Endothelial cell of umbilical vein (primary cell): Measurements from ENCODE around the gene TRPM7. TPM values are rescaled to one million over a fixed set of nuclear protein-coding genes. Genes with fewer than 3 reads are reported as not detected.

ENCODE experiments used
- BruUV-seq: library from RNA; stranded (reverse); fragments of 400-500 nt; replicated peaks from 2 replicates; lab custom pipeline; 2021; lab: Mats Ljungman, UMichigan
- CTCF ChIA-PET: fragments of 300-600, 350-600 bp; sonication (Branson Sonifier 250); formaldehyde crosslinking; loops from one replicate; lab custom pipeline; 2021; ENCODE audit warnings: antibody characterized with exemption, inconsistent platforms; lab: Charles Lee
- POLR2A ChIA-PET: fragments of 300-600, 350-600 bp; sonication (Branson Sonifier 250); formaldehyde crosslinking; loops from one replicate; lab custom pipeline; 2021; ENCODE audit warnings: antibody characterized with exemption, inconsistent platforms; lab: Charles Lee
- DNase-seq: peaks from one replicate; pipeline ENCODE4 v3.0.0-alpha.2; 2011; ENCODE audit warnings: low read depth, low spot score
- FAIRE-seq: peaks from 2 replicates; lab custom pipeline; 2011; peaks lifted over from hg19 to GRCh38; lab: Jason Lieb, UNC
- H2AFZ ChIP-seq: 2 replicates; pipeline ENCODE4 v1.6.0; 2012; ENCODE audit warnings: low read depth, low read length, control low read depth, inconsistent platforms
- H3K27ac ChIP-seq: 2 replicates; pipeline ENCODE4 v1.5.1; 2011; ENCODE audit warnings: low read depth, mild to moderate bottlenecking, control low read depth, low read length, moderate library complexity; ENCODE audit not compliant: insufficient read depth
- H3K27me3 ChIP-seq, 2 experiments: 2 replicates each; pipeline versions ENCODE4 v1.6.0 to v1.6.1; 2011; ENCODE audit warnings: low read length in 2 of 2, mixed read lengths in 1 of 2; ENCODE audit not compliant: control insufficient read depth in 2 of 2, insufficient read depth in 2 of 2
- H3K36me3 ChIP-seq, 2 experiments: 2 replicates in 1 of 2; 3 replicates in 1 of 2; pipeline ENCODE4 v1.5.1; 2011; ENCODE audit warnings: low read length in 2 of 2, mild to moderate bottlenecking in 1 of 2, moderate library complexity in 1 of 2; ENCODE audit not compliant: control insufficient read depth in 2 of 2, insufficient read depth in 2 of 2; ENCODE audit errors: extremely low read depth in 1 of 2
- H3K4me1 ChIP-seq: 3 replicates; pipeline ENCODE4 v1.5.1; 2011; ENCODE audit warnings: mild to moderate bottlenecking, low read length; ENCODE audit not compliant: control insufficient read depth, insufficient read depth; ENCODE audit errors: extremely low read depth
- H3K4me2 ChIP-seq: 2 replicates; pipeline ENCODE4 v1.6.1; 2011; ENCODE audit warnings: low read length, control low read depth, mixed read lengths; ENCODE audit not compliant: insufficient read depth
- H3K4me3 ChIP-seq, 3 experiments: fragments of 200-600 bp in 1 of 3; sonication (generic), shearing (Covaris generic) in 1 of 3; replicated peaks in 1 of 3; 2 replicates each; pipeline ENCODE4 v1.5.1; 2011 to 2016; ENCODE audit warnings: control low read depth in 3 of 3, low read length in 3 of 3, mild to moderate bottlenecking in 2 of 3, inconsistent platforms in 1 of 3, low read depth in 1 of 3, moderate library complexity in 1 of 3; ENCODE audit not compliant: insufficient read depth in 1 of 3
- H3K79me2 ChIP-seq: 2 replicates; pipeline ENCODE4 v1.6.0; 2012; ENCODE audit warnings: low read length, inconsistent platforms; ENCODE audit not compliant: control insufficient read depth, insufficient read depth
- H3K9ac ChIP-seq: replicated peaks from 2 replicates; pipeline ENCODE3; 2011; ENCODE audit warnings: low read length, control low read depth; ENCODE audit not compliant: insufficient read depth; ENCODE audit errors: extremely low read depth
- H3K9me1 ChIP-seq: replicated peaks from 3 replicates; pipeline ENCODE4 v1.6.0; 2011; ENCODE audit warnings: mild to moderate bottlenecking, low read length; ENCODE audit not compliant: control insufficient read depth, insufficient read depth; ENCODE audit errors: extremely low read depth
- H3K9me3 ChIP-seq: replicated peaks from 2 replicates; pipeline ENCODE4 v1.5.1; 2012; ENCODE audit warnings: low read length, inconsistent platforms; ENCODE audit not compliant: control insufficient read depth, insufficient read depth
- H4K20me1 ChIP-seq: replicated peaks from 2 replicates; pipeline ENCODE3; 2011; ENCODE audit warnings: mild to moderate bottlenecking, low read length; ENCODE audit not compliant: control insufficient read depth, insufficient read depth; ENCODE audit errors: extremely low read depth
- EZH2 ChIP-seq: IDR thresholded peaks from 2 replicates; pipeline ENCODE4 v1.6.1; 2012; ENCODE audit warnings: borderline replicate concordance, low read depth, mild to moderate bottlenecking, moderate library complexity, low read length, inconsistent platforms; ENCODE audit not compliant: severe bottlenecking
- FOS ChIP-seq: IDR thresholded peaks from 2 replicates; pipeline ENCODE4 v1.6.1; 2011; ENCODE audit warnings: mild to moderate bottlenecking, low read length, moderate library complexity, borderline replicate concordance; ENCODE audit not compliant: insufficient read depth
- GATA2 ChIP-seq: IDR thresholded peaks from 2 replicates; pipeline ENCODE4 v1.7.0; 2011; ENCODE audit warnings: low read depth, mild to moderate bottlenecking, moderate library complexity, mixed read lengths, low read length; ENCODE audit not compliant: insufficient read length, insufficient read depth
- JUN ChIP-seq: IDR thresholded peaks from 2 replicates; pipeline ENCODE4 v1.6.1; 2011; ENCODE audit warnings: borderline replicate concordance, low read depth; ENCODE audit not compliant: insufficient read length, insufficient read depth
- MYC ChIP-seq: IDR thresholded peaks from one replicate; pipeline ENCODE4 v1.6.1; 2011; ENCODE audit warnings: mild to moderate bottlenecking, low read depth, low read length
- POLR2A ChIP-seq: IDR thresholded peaks from 2 replicates; pipeline ENCODE4 v1.6.1; 2012; ENCODE audit warnings: low read depth, mild to moderate bottlenecking, control low read depth, low read length
- POLR2AphosphoS5 ChIP-seq: IDR thresholded peaks from 2 replicates; pipeline ENCODE4 v1.6.1; 2012; ENCODE audit warnings: low read depth, mild to moderate bottlenecking, control low read depth, low read length, moderate library complexity; ENCODE audit not compliant: insufficient read depth
- dilution Hi-C: fragments of 300-500 bp; cut with MboI; formaldehyde crosslinking; loops from one replicate; pipeline ENCODE4 v1.15.0; 2019; ENCODE audit warnings: low sequenced_read_pairs; ENCODE audit not compliant: extremely low pct_ligation_motif_present
- intact Hi-C: fragments of 100-400 bp; cut with micrococcal nuclease; formaldehyde crosslinking; loops from one replicate; pipeline ENCODE4 v1.10.0; 2022
- polyA plus RNA-seq, 4 experiments: library from polyadenylated mRNA; depleted of rRNA in 3 of 4; stranded (reverse) in 3 of 4; unstranded in 1 of 4; fragments of >200 nt; gene quantifications; 2 replicates each; pipeline versions ENCODE4 v1.2.1 to v1.2.3, GENCODE V29; 2011 to 2012; ENCODE audit warnings: missing spikeins in 1 of 4
- total RNA-seq: library from RNA; stranded (reverse); gene quantifications from 2 replicates; pipeline ENCODE4 v1.2.3, GENCODE V29; 2021
- TF ChIP-seq, protein P1 (sequence below): IDR thresholded peaks from 2 replicates; pipeline ENCODE4 v1.6.1; 2011; ENCODE audit not compliant: insufficient read depth, insufficient read length
- TF ChIP-seq, protein P2 (sequence below), 2 donors: IDR thresholded peaks; 1 replicate in 1 of 2; 2 replicates in 1 of 2; pipeline ENCODE4 v1.5.1; 2011; ENCODE audit warnings: low read length in 2 of 2, mild to moderate bottlenecking in 2 of 2, moderate library complexity in 2 of 2, control low read depth in 1 of 2, inconsistent platforms in 1 of 2, low read depth in 1 of 2; ENCODE audit not compliant: insufficient read depth in 1 of 2; ENCODE audit errors: extremely low read depth in 1 of 2

TRPM7 gene
- total and polyA plus RNA-seq, 2 donors (not counting 3 experiments of a cell fraction or from before 2014, with no cell fraction given) = 6.4 to 34.8 TPM

DNA sequence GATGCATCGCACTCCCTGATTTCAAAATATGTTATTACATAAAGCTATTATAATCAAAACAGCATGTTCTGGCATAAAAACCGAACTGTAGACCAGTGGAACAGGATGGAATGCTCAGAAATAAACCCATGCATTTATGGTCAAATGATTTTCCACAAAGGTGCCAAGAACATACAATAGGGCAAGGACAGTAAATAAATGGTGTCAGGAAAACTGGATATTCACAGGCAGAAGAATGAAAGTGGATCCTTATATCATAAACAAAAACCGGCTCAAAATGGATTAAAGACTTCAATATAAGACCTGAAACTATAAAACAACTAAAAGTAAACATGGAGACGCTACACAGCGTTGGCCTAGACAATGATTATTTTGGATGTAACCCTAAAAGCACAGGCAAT, 162.7 kb downstream of the TRPM7 start:
- H3K36me3 ChIP-seq = no peaks in the 10 kb centered on the region
- H3K4me3 ChIP-seq = no peak overlapping the region
- DNase-seq = no peak
- no peaks in the 10 kb centered on the region for H3K9me1 ChIP-seq
- no peaks in the 10 kb centered on the region for H3K4me1 ChIP-seq
- no peak overlapping the region for H3K9ac ChIP-seq
- no peaks in the 10 kb centered on the region for H4K20me1 ChIP-seq
- BruUV-seq = no TSS peak
- H3K4me2 ChIP-seq = no peak overlapping the region
- intact Hi-C loops (no loop called here), dilution Hi-C loops (no loop called here)
- H3K9me3 ChIP-seq = no peaks in the 10 kb centered on the region
- ChIA-PET POLR2A (no interaction called here), CTCF (no interaction called here)
- H3K27me3 ChIP-seq = no peaks in the 10 kb centered on the region
- no peak for TF ChIP-seq POLR2A
- TF ChIP-seq JUN = no peak
- no peak for TF ChIP-seq GATA2
- no peak for TF ChIP-seq EZH2
- TF ChIP-seq FOS = no peak
- no peak for TF ChIP-seq POLR2AphosphoS5
- TF ChIP-seq, protein P1, sequence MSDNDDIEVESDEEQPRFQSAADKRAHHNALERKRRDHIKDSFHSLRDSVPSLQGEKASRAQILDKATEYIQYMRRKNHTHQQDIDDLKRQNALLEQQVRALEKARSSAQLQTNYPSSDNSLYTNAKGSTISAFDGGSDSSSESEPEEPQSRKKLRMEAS = no peak
- TF ChIP-seq, protein P2, sequence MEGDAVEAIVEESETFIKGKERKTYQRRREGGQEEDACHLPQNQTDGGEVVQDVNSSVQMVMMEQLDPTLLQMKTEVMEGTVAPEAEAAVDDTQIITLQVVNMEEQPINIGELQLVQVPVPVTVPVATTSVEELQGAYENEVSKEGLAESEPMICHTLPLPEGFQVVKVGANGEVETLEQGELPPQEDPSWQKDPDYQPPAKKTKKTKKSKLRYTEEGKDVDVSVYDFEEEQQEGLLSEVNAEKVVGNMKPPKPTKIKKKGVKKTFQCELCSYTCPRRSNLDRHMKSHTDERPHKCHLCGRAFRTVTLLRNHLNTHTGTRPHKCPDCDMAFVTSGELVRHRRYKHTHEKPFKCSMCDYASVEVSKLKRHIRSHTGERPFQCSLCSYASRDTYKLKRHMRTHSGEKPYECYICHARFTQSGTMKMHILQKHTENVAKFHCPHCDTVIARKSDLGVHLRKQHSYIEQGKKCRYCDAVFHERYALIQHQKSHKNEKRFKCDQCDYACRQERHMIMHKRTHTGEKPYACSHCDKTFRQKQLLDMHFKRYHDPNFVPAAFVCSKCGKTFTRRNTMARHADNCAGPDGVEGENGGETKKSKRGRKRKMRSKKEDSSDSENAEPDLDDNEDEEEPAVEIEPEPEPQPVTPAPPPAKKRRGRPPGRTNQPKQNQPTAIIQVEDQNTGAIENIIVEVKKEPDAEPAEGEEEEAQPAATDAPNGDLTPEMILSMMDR (IDR thresholded peaks at IDR 0.05; ENCODE audit: extremely low read depth in 1 of 2, insufficient read depth in 1 of 2, low read depth in 1 of 2, low read length in 2 of 2) = no peak
- no peak for TF ChIP-seq MYC
- no peak overlapping the region for H3K27ac ChIP-seq
- H2AFZ ChIP-seq = no peak overlapping the region
- FAIRE-seq = no peak
- no peaks in the 10 kb centered on the region for H3K79me2 ChIP-seq
